HG02678 (cell line): Measurements from ENCODE around the gene HAUS3.

Experiments
- ATAC-seq: cut with Tn5 transposase; IDR thresholded peaks from one replicate; pipeline ENCODE4 v1.9.1; 2021; ENCODE audit warnings: mild to moderate bottlenecking, moderate library complexity; ENCODE audit not compliant: unreplicated experiment

The HAUS3 gene

GRCh38 chr4:2265113-2266110, 23.5 kb upstream of the HAUS3 start:
- no peak for ATAC-seq

DNA sequence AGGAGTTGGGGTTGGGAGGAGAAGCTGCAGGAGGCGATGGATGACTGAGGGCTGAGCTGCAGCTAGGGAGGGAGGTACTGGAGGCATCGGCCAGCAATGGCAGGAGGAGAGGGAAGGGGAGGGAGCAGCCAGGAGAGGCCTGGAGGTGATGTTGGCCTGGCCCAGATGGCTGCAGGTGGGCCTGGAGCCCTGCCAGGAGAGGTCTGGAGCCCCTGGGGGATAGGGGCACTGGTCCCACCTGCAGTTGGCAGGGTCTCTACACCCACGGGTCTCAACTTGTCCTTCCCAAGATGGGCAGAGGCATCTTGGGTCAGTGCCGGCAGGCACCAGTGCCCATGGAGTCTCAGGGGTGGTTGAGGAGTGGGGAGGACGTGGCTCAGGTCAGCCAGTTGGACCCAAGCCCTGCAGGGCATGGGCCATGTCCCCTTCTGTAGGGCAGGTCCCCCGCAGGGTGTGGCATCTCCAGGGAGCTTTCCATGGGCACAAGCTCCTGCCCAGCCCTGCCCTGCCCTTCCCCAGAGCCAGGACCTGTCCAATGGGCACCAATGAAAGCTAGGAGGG, 22.6 kb upstream of the HAUS3 start:
- ATAC-seq, result no peak

GRCh38 chr4:2263926-2264321, 22.0 kb upstream of the HAUS3 start:
- no peak for ATAC-seq

GRCh38 chr4:2262944-2263250, 21.0 kb upstream of the HAUS3 start:
- ATAC-seq, result no peak

DNA sequence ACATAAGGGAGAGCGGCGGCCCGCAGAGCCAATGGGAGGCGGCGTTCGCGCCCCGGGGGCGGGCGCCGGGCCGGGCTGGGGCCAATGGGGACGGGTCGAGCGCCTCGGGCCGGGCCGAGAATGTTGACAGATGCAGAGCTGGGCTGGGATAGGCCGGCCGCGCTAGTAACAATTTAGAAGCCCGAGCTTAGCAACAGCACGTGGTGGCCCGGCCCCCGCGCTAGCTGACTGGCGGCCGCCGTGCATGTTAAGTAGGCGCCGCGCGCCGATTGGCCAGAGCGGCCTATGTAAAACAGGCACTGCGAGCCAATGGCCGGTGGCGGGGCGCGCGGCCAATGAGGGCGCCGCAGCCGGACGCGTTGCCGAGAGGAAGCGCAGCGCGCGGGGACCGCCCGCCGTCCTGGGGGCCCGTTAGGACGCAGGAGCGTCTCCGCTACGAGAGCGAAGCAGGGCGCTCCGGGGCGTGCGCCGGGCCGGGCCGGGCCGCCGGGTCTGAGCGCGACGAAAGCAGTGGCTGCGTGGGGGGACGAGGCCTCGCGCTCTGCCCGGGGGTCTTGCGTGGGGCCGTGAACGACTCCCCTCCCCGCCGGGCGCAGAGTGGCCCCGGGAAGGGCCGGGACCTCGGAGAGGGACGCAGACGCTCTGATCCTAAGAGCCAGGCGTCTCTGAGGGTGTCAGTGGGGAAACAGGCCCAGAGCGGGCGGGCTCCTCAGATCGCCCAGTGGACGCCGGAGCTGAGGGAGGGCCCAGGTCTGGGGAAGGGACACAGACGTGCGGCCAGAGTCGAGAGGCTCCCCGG, 20.4 kb upstream of the HAUS3 start:
- ATAC-seq, result peak; percentile 89

GRCh38 chr4:2261853-2262144, 19.9 kb upstream of the HAUS3 start, which contains the start of gene MXD4:
MXD4 (minus strand) TSS chr4:2262109; CDS start chr4:2261980, 129 bp downstream.
- ATAC-seq, result peak; percentile 0

- ATAC-seq, result peak; percentile 23
Measured at GRCh38 chr4:2261110-2261852, 19.4 kb upstream of the HAUS3 start.

GRCh38 chr4:2260344-2261109, 18.6 kb upstream of the HAUS3 start:
- ATAC-seq, result no peak

- no peak for ATAC-seq
Measured at GRCh38 chr4:2259541-2260343, 17.8 kb upstream of the HAUS3 start.

DNA sequence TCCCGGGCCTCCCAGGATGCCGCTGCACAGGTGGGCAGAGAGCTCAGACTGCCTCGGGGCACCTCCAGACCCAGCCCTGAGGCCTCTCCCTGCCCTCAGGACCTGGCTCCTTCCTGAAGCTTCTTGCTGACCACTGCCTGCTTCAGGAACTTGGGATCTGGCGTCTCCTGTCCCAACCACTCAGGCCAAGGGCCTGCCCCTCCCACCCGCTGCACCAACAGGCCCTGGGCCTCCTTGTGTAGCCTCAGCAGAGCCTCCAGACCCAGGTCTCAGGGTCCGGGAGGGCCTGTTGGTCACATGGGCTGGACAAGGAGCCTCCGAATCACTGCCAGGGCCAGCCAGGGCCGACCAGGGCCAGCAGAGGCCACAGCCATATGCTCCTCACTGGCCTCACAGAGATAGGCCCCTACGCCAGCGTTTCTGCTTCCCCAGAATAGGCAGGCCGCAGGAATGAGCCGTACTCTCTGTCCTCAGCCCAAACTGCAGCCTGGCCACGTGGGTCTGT, 17.2 kb upstream of the HAUS3 start:
- no peak for ATAC-seq

GRCh38 chr4:2258091-2259035, 16.4 kb upstream of the HAUS3 start:
- no peak for ATAC-seq

- ATAC-seq, result no peak
Measured at GRCh38 chr4:2257361-2258081, 15.6 kb upstream of the HAUS3 start.

DNA sequence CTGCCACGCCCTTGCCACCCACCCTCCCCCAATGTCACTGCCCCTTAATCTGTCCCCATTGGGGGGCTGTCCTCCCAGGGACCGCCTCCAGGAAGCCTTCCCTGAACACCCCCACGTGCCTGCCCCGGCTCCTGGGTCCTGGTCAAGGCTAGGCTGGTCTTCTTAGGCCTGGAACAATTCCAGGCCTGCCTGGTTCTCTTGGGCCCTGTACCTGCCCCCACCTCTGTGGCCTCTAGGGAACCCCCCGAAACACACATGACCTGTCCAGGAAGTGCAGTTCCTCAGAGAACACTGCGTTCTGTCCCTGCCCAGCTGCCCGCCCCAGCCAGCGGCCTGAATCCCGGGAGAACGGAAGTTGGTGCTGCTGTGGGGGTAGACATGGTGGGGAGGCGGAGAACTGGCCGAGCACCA, 14.9 kb upstream of the HAUS3 start:
- ATAC-seq, result no peak

- no peak for ATAC-seq
Measured at GRCh38 chr4:2256156-2256731, 14.3 kb upstream of the HAUS3 start.

DNA sequence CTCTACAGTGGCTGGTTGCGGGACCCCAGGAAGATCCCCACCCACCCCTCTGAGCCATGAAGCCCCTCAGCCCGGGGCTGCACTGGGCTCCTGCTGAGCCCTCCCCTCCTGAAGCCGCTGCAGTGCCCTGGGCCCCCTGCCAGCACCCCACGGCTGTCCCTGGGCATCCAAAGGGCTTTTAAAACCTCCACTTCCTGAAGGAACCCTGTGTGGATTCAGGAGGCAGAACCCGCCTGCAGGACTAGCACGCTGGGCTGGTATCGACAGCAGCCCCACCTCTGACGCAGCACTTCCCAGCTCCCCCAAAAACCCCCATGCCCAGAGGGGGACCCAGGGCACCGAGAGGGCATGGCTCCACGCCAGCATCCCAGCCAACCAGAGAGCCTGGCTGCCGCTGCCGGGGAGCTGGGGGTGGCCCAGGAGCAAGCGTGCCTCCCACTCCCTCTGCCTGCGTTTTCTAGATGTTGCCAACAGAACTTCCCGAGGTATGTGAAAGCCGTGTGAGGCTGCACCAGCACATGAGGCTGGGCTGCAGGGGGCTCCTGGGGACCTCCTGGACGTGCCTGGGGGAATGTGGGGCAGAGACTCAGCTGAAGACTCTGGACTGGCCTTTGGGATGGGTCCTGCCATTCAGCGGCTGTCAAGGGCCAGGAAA, 13.7 kb upstream of the HAUS3 start:
- no peak for ATAC-seq

GRCh38 chr4:2254665-2255500, 13.0 kb upstream of the HAUS3 start:
- no peak for ATAC-seq
